HL-60/S4 treated with phorbol 12-myristate 13-acetate at 8.2 ng/mL for 4 days and 3 days (cell line): ENCODE results near the gene EYA2.
"Not testable (repeated sequence)": the region's sequence is repeated elsewhere in the genome, so short reads cannot be mapped to it uniquely, and the experiment has no call there.

Experiments used
- in situ Hi-C: fragments of 300-500 bp; cut with MboI; formaldehyde crosslinking; loops from 2 replicates; pipeline ENCODE4 v1.15.0; 2022; ENCODE audit warnings: low sequenced_read_pairs

The EYA2 gene

DNA sequence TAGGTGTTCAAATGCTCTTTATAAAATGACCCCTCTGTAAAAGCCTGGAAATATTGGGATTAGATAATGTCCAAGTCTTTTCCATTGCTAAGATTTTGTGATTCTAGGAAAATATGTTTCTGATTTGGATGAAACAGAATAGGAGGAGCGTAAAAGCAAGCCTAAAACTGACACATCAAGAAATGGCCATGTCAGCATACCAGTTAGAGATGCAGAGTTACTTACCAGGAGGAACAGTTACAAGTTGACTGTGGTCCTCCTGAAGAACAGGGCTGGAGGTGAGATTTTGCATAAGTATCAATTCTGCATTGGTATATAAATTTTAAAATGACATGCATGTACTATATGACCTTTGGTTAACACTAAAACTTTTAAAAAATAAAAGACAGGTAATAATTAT is 35.3 kb downstream of the EYA2 start:
- in situ Hi-C loops: no loop called here

DNA sequence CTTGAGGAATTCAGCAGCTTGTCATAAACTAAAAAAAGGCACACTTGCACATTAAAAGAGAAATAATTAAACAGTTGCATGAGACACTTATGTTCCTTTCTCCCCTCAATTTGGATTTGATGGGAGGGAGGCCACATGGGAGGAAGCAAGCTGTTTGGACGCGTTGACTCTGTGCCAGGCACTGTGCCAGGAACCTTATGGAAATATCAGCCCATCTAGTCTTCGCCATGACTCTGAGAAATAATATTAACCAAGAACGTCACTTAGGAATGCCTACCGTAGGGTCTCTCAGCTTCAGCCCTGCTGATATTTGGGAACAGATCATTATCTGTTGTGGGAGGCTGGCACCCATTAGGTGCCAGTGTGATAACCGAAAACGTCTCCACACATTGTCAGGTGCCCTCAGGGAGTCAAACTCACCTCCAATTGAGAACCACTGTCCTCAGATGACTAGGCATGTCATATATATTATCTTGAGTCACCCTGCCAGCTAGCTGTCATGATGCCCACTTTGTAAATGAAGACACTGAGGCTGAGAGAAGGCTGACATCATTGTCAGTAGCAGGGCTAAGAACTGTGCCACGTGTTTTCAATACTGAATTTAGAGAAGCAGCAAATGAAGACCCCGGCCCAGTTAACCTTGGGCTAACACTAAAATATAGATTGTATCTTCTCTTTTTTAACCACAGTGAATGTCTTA is 36.1 kb downstream of the EYA2 start:
- in situ Hi-C loops: no loop called here

DNA sequence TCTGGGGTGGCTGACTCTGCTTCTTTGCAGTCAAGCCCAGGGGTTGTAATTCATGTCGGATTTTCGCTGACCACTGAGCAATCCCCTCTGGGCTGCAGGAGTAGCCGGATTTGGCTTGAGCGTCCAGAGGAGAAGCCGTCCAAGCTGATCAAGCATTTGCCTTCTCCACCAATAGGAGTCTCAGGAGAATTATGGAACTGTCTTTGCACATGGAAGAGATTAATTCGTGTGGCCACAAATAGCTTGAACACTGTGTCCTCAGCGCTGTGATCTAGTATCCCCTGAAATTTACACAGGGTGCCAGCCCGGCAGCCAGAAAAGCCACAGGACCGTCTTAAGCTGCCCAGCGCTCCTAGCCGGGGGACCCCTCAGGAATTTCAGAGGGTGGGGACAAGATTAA is 37.1 kb downstream of the EYA2 start:
- in situ Hi-C loops: no loop called here

DNA sequence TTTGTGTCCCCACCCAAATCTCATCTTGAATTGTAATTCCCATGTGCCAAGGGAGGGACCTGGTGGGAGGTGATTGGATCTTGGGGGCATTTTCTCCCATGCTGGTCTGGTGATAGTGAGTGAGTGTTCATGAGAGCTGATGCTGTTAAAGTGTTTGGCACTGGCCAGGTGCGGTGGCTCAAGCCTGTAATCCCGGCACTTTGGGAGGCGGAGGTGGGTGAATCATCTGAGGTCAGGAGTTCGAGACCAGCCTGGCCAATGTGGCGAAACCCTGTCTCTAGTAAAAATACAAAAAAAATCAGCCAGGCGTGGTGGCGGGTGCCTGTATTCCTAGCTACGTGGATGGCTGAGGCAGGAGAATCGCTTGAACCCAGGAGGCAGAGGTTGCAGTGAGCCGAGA is 37.8 kb downstream of the EYA2 start:
- in situ Hi-C loops: not testable (repeated sequence)

DNA sequence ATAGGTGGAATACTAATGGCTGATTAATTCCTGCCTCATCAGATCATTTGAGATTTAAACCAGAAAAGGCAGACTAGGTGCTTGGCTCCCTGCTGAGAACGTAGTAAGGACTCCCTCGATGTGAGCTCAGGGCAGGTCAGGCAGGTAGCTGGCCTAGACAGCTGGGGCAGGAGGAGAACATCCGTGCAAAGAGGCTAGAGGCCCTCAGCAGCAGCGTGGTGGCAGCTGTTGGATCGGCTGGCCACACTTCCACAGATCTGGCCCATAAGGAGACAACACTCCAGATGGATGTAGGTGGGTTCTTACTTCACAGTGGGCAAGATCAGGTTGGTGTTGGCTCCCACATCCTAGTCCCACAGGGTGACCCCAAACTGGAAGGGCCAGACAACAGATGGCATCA is 38.5 kb downstream of the EYA2 start:
- in situ Hi-C loops: no loop called here

DNA sequence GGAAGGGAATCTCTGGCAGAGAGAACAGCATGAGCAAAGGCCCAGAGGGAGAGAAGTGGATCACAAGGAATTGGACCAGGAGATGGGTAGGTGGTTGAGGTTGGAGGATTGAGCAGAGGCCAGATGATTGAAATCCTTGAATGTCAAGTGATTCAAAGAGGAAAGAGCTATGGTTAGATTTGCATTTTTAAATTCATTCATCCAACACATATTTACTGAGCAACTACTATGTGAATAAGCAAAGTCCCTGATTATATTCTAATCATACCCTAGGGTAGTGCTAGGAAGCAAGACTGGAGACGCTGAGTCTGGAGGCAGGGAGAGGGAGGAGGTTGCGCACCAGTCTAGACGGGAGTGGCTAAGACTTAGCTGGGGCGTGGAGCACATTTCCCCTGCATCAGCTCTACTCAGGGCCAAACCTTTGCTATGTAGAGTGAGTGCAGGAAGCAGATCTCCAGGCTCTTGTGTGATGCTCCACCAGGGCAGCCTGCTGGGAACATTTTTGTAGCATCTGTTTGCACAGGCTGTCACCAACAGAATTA is 40.2 kb downstream of the EYA2 start:
- in situ Hi-C loops: no loop called here

DNA sequence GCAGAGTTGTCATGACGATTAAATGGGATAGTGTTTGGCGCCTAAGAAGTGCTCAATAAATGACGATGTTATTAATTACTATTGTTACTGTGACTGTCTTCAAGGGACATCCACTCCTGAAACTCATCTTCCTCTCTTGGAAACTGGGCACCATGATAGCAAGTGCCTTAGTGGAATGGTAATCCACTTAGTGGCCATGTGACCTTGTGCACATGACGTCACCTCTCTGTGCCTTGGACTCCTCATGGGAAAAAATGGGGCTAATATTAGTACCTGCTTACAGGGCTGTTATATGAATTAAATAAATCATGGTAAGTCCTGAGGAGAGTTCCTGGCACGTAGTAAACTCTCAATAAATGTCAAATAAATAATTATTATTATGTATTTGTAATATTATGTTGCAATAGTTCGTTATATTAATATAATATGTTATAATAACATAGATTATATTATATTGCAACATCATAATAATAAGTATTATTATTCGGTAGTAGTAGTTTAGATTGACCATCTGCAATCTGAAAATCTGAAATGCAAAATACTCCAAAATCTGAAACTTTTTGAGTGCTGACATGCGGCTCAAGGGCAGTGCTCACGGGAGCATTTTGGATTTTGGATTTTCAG is 40.9 kb downstream of the EYA2 start:
- in situ Hi-C loops: no loop called here

DNA sequence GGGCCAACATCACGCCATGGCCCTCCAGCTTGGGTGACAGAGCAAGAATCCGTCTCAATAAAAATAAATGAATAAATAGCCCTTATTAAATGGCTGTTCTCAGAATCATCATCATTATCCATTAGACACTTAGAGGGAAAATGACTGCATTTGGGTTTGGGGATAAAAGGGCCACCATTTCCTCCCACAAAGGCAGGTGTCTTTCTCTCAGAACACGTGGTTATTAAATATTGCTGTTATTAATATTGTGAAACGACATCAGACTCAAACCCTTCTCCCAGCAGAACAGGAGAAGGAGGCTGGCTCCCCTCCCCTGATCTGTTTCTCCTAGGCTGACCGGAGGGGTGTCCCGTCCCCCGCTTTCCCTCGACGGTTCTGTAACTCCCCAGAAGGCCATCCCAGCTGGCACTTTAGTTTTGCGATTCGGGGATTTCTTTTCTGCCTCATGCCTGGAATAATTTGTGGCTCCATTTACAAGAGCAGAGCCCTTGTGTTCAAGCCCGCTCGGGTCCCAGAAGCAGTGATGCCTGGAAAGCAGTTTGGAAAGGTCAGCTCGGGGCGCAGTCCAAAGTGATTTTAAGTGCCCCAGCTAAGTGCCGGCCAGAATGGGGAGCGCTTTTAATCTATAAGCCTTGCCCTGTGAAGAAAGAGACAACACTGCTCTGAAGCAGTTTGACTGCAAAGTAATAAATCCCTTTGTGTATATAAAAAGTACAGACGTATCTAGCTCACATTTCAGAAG is 41.9 kb downstream of the EYA2 start:
- in situ Hi-C loops: no loop called here

DNA sequence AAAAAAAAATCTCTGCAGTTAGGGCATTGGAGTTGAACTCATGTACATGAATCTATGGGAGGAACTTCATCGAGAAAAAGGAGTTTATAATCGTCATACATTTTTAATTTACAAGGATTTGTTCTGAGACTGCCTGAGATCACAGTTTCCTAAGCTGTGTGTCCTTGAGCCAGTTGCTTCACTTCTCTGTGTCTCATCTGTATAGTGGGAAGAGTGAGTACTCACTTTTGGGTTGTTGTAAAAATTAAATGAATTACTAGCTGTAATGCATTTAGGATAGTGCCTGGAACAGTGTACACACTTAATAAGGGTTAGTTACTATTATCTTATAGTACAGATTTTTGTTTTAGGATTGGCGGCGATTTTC is 42.5 kb downstream of the EYA2 start:
- in situ Hi-C loops: no loop called here

DNA sequence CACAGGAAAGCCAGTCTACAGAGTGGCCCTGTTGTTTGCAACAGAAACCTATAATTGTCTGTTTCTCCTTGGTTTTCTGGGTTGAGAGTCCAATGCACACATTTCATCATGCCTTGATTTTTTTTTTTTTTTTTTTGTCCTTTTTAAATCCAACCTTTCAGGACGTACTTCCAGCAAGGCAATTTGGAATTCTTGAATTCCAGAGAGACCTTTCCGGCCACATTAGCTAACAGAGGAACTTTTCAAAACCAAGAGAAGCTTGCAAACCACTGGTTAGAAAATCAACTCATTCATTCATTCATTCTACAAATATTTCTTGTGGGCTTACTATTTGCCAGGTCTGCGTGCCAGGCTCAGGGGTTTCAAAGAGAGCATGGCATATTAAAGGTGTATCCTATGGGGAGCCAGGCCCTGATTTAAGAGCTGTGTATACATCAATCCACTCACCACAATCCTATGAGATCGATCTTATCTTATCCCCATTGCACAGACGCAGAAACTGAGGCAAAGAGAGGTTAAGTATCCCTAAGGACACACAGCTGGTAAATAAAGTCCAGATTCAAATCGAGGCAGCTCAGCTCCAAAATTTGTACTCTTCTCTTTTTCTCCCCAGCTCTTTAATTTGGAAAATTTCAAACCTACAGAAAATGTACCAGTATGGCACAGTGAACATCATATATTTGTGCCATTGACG is 43.0 kb downstream of the EYA2 start:
- in situ Hi-C loops: no loop called here

DNA sequence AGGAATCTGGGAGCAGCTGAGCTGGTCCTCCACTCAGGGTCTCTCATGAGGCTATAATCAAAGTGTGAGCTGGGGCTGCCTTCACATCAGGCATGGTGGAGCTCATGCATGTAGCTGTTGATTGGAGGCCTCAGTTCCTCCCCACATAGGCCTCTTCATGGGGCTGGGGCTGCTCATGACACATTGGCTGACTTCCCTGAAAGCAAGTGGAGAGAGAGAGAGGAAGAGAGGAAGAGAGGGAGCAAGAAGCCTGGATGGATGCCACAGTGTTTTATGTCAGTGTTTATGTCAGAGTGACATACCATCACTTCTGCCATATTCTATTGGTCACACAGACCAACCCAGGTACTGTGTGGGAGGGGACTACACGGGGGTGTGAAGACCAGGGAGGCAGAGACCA is 43.8 kb downstream of the EYA2 start:
- in situ Hi-C loops: no loop called here

DNA sequence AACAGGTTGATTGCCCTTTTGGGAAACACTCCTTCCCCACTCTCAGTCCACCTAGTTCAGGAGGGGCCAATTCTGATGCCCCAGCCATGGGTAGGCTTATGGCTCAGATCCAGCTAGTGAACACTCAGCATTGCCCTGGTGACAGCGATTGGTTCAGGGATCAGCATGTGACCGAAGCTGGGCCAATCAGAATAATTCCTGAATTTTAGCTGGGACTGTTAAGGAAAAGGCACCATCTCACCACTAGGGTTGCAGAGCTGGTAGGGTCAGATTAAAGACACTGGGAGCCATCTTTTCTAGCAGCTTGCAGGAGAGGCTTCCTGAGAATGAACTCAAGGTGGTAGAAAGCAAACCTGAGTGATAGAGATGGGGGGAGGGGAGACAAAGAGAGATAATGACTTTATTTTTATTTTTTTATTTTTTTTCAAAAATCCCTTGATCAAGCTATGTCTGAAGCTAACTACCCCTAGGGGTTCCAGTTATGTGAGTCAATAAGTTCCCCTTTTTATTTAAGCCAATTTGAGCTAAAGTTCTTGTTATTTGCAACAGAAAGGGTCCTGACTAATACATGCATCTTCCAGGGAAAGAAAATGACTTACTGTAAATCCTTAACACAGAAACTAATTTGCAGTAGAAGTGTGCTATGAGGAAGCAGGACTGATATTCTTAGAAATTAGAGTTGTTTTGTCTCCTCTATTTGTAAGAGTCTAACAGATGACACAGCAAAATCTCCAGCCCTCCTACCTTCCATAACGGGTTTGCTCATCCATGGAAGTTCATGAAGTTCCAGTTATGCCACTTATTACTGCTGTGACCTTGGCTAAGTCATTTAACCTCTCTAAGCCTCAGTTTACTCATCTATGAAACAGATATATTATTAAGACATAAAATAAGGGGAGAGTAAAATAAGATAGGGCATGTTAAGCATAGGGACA is 44.7 kb downstream of the EYA2 start:
- in situ Hi-C loops: no loop called here

DNA sequence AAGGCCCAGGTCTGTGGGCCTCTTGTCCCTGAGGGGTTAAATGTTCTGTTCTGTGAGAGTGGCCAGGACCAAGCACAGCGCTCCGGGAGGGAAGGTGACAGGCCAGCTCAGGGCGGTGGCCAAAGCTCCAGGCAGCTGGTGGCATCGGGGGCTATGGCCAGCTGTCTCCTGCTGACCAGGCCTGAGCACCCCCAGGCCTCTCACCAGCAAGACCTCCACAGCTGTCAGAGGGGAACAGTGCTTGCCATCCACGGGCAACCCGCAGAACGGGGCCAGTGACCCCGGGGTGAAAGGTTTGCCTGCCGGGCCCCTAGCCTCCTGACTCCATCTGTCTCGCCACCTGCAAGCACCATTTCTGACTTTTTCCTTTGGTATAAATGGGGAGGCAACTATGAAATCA is 46.0 kb downstream of the EYA2 start:
- in situ Hi-C loops: no loop called here

DNA sequence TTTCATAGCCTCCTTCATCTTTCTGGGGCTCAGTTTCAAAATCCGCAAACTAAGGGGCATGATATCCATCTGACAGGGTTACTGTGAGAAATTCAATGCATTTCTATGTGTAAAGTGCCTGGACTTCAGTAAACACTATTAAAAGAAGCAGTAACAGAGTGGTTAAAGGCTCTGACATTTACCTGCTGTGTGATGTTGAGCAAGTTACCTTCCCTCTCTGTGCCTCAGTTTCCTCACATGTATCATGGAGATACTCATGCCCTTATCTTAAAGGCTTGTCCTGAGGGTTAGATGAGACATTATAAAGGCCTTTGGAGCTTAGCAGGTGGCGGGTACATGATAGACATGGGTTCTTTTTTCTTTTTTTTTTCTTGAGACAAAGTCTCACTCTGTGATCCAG is 46.8 kb downstream of the EYA2 start:
- in situ Hi-C loops: no loop called here

DNA sequence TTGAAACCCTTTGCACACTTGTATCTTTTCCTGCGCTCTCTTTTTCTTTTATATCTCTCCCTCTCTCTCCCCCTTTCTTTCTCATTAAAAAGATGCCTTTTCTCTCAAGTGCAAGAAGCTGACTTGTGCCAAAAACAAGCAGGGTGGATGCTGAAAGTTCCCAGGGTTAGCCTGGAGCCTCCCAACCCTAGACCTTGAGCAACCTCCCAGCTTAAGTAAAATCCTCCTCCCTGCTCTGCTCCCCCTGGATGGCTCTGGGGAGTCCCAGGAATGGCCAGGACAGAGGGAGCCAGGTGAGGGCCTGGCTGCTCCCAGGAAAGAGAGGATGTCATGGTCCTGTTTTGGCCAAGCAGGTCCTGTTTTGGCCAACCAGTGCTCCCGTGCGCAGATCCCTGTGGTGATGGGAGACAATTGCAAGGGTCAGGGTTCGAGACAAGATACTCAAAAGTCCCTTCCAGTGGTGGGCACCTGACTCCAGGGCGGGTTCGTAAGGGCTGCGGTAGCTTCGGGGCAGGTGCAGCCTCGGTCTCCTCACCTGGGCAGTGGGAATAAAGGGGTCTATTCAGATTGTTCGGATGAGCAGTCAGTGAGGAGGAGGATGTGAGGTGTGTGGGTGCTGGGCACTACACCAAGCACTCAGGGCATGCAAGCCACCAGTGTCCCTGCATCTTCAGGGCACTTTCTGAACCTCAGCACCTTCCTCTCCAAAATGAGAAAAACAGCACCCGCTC is 49.4 kb downstream of the EYA2 start:
- in situ Hi-C loops: no loop called here

DNA sequence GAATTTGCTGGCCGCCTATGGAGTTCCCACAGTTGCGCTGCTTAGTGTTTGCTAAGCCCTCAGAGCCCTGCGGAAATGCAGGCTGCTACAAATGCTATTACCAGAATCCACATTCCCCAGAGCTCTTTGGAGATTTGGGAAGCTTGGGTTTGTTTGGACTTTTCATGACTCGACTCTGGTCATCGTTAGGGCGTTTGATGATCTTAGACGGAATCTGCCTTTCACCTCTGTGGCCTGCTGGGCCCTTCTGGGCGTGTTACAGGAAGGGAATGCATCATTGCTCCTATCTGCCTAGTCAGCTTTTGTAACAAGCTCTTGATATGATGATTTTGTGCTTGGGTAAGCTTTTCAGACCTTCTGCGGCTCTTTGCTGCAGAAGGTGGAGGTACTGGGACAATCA is 50.8 kb downstream of the EYA2 start:
- in situ Hi-C loops: no loop called here

DNA sequence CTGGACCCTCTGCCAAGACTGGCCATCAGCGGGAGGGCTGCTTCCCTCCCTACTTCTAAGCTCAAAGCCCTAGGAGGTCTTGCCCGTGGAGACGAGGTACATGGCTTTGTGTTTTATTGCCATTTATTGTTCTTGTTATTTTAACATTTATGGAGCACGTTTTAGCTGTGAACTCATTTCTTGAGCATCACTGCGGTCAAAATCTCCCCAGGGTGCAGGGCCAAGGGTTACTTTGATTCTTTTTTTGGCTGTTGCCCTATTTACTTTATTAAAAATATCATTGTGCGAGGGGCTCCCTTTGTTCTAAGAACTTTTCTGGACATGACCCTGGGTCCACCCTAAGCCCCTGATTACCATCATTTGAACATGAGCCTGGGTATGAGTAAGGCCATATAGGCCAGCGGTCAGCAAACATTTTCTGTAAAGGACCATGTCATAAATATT is 51.6 kb downstream of the EYA2 start:
- in situ Hi-C loops: no loop called here

DNA sequence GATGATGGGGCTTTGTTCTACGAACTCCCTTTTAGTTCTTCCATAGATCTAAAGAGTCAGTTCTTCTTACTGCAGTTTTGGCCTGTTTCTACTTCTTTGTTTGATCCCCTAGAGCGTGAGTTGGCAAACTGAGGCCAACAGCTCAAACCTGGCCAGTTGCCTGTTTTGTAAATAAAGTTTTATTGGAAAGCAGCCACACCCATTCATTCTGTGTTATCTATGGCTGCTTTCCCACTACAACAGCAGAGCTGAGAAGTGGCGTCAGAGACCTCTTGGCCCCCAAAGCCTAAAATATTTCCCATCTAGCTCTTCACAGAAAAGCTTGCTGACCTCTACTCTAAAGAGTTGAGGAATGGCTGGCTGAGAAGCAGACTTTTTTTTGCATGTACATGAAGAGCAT is 52.2 kb downstream of the EYA2 start:
- in situ Hi-C loops: no loop called here

DNA sequence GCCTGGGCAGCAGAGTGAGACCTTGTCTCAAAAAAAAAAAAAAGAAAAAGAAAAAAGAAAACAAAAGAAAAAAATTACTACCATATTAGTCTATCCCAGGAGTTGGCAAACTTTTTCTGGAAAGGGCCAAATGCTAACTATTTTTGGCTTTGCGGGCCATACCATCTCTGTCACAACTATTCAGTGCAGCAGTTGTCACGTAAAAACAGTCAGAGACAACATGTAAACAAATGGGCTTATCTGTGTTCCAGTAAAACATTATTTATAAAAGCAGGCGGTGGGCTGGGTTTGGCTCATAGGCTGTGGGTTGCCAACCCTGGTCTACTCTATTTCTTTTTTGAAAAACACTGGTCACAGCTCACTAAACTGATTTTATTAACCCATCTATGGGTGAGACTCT is 53.4 kb downstream of the EYA2 start:
- in situ Hi-C loops: no loop called here

DNA sequence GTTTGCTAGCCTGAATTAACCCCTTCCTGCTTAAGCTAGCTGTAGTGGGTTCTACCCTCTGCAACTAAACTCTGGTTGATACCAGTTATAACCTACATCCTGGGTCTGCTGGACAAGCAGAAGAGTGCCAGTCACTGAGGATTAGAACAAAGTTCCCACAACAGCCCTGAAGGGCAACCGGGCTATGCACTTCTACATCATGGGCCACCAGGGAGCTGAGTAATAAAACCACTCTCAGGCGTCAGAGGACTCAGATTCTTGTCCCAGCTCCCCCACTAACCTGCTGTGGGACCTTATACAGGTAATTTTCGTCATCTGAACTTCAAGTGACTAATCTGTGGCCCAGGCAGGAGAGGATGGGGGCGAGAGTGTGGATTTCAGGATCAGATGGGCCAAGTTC is 56.8 kb downstream of the EYA2 start:
- in situ Hi-C loops: no loop called here
